Motor neuron (in vitro differentiated cells): ENCODE measurements around the gene ADAMTS7. TPM values are rescaled to one million over a fixed set of nuclear protein-coding genes. Genes with fewer than 3 reads are reported as not detected.
"Not testable (repeated sequence)": the region's sequence is repeated elsewhere in the genome, so short reads cannot be mapped to it uniquely, and the experiment has no call there.

Source experiments
- ATAC-seq, 8 experiments: fragments of 200-7000 bp; cut with Tn5 transposase; replicated peaks in 6 of 8; 2 replicates each; pipeline ENCODE4 v1.8.0; 2021; ENCODE audit warnings: mild to moderate bottlenecking in 8 of 8, moderate library complexity in 8 of 8
- H3K27ac ChIP-seq, 2 donors: fragments of 250-450 bp; sonication (Bioruptor Pico); 2 replicates each; pipeline ENCODE4 v1.9.0; 2021; ENCODE audit warnings: antibody characterized with exemption in 2 of 2, mild to moderate bottlenecking in 2 of 2, moderate library complexity in 1 of 2
- H3K4me1 ChIP-seq, 2 donors: fragments of 250-450 bp; sonication (Bioruptor Pico); replicated peaks in 1 of 2; 2 replicates each; pipeline ENCODE4 v1.6.1; 2021; ENCODE audit warnings: antibody characterized with exemption in 2 of 2, mild to moderate bottlenecking in 2 of 2, moderate library complexity in 1 of 2
- H3K4me3 ChIP-seq, 5 donors: fragments of 250-450 bp; sonication (Bioruptor Pico); 2 replicates each; pipeline ENCODE4 v1.9.0; 2021; ENCODE audit warnings: antibody characterized with exemption in 5 of 5, mild to moderate bottlenecking in 5 of 5, moderate library complexity in 4 of 5
- WGBS, 10 experiments: fragments of 450-650 bp; shearing (Covaris generic); methylation state at CpG; one replicate each; pipeline ENCODE4 v1.0.0; 2022; 5-methylcytosine and 5-hydroxymethylcytosine counted together
- in situ Hi-C, 9 experiments: fragments of 400-800 bp; cut with MboI; loops; one replicate each; pipeline ENCODE4 v1.15.0; 2021; ENCODE audit warnings: low sequenced_read_pairs in 9 of 9, low pct_unique_long_range_greater_than_20kb in 2 of 9; ENCODE audit not compliant: unreplicated experiment in 9 of 9
- total RNA-seq, 8 experiments: library from RNA; unstranded; fragments of 300-600 nt; gene quantifications; 2 replicates each; pipeline versions ENCODE4 v1.2.3 to v1.2.4, GENCODE V29; 2022

Gene ADAMTS7
- total RNA-seq, 8 experiments from 2014 or later = 2.1 to 9.6 (median 4.3) TPM

GRCh38 chr15:78776046-78776925 lies 35.0 kb downstream of the ADAMTS7 start:
- H3K4me3 ChIP-seq, H3K4me1 ChIP-seq, H3K27ac ChIP-seq, in situ Hi-C loops: not testable (repeated sequence)
- peak in 3 of 8 experiments; percentile 7 to 14 (median 12) for ATAC-seq
- 20 to 80% methylated on average over 1 of the region's 25 CpGs; no CpG with 5 or more reads in 8 of the 10 experiments for WGBS, 10 experiments

- no peak for ATAC-seq
- in situ Hi-C loops = no loop called here
- no peaks in the 10 kb centered on the region for H3K4me1 ChIP-seq
- 71 to 100% (median 83%) methylated on average over 1 of the region's 8 CpGs; no CpG with 5 or more reads in 6 of the 10 experiments for WGBS, 10 experiments
- H3K4me3 ChIP-seq = no peak overlapping the region
- no peak overlapping the region for H3K27ac ChIP-seq
Observed at GRCh38 chr15:78775472-78775871, 35.8 kb downstream of the ADAMTS7 start.

GRCh38 chr15:78774451-78774990 lies 36.7 kb downstream of the ADAMTS7 start:
- H3K27ac ChIP-seq, H3K4me3 ChIP-seq, H3K4me1 ChIP-seq, in situ Hi-C loops: not testable (repeated sequence)
- WGBS, 10 experiments = 0 to 73% (median 60%) methylated on average over 1 to 5 of the region's 15 CpGs; no CpG with 5 or more reads in 7 of the 10 experiments
- peak in 6 of 8 experiments; percentile 8 to 32 (median 17) for ATAC-seq

GRCh38 chr15:78773765-78774450 lies 37.4 kb downstream of the ADAMTS7 start:
- WGBS, 10 experiments = 80 to 92% methylated on average over 1 to 5 of the region's 25 CpGs; no CpG with 5 or more reads in 8 of the 10 experiments
- H3K4me1 ChIP-seq, H3K27ac ChIP-seq, H3K4me3 ChIP-seq, in situ Hi-C loops, ATAC-seq: not testable (repeated sequence)

- Histone ChIP-seq H3K4me3 (no peak overlapping the region), H3K4me1 (no peaks in the 10 kb centered on the region), H3K27ac (no peak overlapping the region)
- in situ Hi-C loops = no loop called here
- no peak for ATAC-seq
- 17 to 100% (median 90%) methylated on average over 1 to 2 of the region's 11 CpGs; no CpG with 5 or more reads in 7 of the 10 experiments for WGBS, 10 experiments
Observed at GRCh38 chr15:78772738-78773137, 38.5 kb downstream of the ADAMTS7 start.

GRCh38 chr15:78771436-78772000 lies 39.7 kb downstream of the ADAMTS7 start:
- H3K4me3 ChIP-seq, in situ Hi-C loops, H3K27ac ChIP-seq, H3K4me1 ChIP-seq, ATAC-seq: not testable (repeated sequence)
- WGBS, 10 experiments = 100% methylated on average over 1 of the region's 23 CpGs; no CpG with 5 or more reads in 9 of the 10 experiments

- in situ Hi-C loops, H3K4me1 ChIP-seq, H3K4me3 ChIP-seq, ATAC-seq, H3K27ac ChIP-seq: not testable (repeated sequence)
- no CpG with 5 or more reads among the region's 9 CpGs for WGBS, 10 experiments
Observed at GRCh38 chr15:78771020-78771419, 40.2 kb downstream of the ADAMTS7 start.

GRCh38 chr15:78769473-78770225 lies 41.6 kb downstream of the ADAMTS7 start:
- H3K27ac ChIP-seq, H3K4me3 ChIP-seq, in situ Hi-C loops, H3K4me1 ChIP-seq: not testable (repeated sequence)
- WGBS, 10 experiments = 52 to 100% (median 88%) methylated on average over 1 to 8 of the region's 12 CpGs; no CpG with 5 or more reads in 2 of the 10 experiments
- ATAC-seq = peak in 5 of 8 experiments; percentile 7 to 56 (median 47)

- Histone ChIP-seq H3K27ac (no peak overlapping the region), H3K4me1 (peaks cover 0 to 5% of the 10 kb centered on the region in 2 donors), H3K4me3 (no peak overlapping the region)
- peak in 1 of 8 experiments; percentile 26 for ATAC-seq
- WGBS, 10 experiments = 60 to 100% (median 96%) methylated on average over 1 to 4 of the region's 18 CpGs; no CpG with 5 or more reads in 7 of the 10 experiments
- in situ Hi-C loops = no loop called here
Observed at GRCh38 chr15:78768531-78769408, 42.5 kb downstream of the ADAMTS7 start.

GRCh38 chr15:78768096-78768495 lies 43.2 kb downstream of the ADAMTS7 start:
- in situ Hi-C loops = no loop called here
- no peak overlapping the region for H3K27ac ChIP-seq
- peaks cover 0 to 5% of the 10 kb centered on the region in 2 donors for H3K4me1 ChIP-seq
- H3K4me3 ChIP-seq = no peak overlapping the region
- no CpG with 5 or more reads among the region's 13 CpGs for WGBS, 10 experiments
- ATAC-seq = no peak

- Histone ChIP-seq H3K4me1 (peaks cover 0 to 5% of the 10 kb centered on the region in 2 donors), H3K27ac (no peak overlapping the region), H3K4me3 (no peak overlapping the region)
- ATAC-seq = no peak
- in situ Hi-C loops = no loop called here
- 50 to 100% methylated on average over 2 to 4 of the region's 16 CpGs; no CpG with 5 or more reads in 8 of the 10 experiments for WGBS, 10 experiments
Observed at GRCh38 chr15:78767331-78767951, 43.8 kb downstream of the ADAMTS7 start.
